COLO668 (cell line): ENCODE results near the gene NDUFA8.

Experiments
- DNase-seq: peaks from one replicate; lab custom pipeline; 2025; ENCODE audit not compliant: unreplicated experiment; lab: John Stamatoyannopoulos, UW

Gene NDUFA8

GRCh38 chr9:122138560-122139268 is 20.9 kb downstream of the NDUFA8 start:
- no peak for DNase-seq

- no peak for DNase-seq
These were observed 24.1 kb downstream of the NDUFA8 start for GRCh38 chr9:122135529-122135859.

DNA sequence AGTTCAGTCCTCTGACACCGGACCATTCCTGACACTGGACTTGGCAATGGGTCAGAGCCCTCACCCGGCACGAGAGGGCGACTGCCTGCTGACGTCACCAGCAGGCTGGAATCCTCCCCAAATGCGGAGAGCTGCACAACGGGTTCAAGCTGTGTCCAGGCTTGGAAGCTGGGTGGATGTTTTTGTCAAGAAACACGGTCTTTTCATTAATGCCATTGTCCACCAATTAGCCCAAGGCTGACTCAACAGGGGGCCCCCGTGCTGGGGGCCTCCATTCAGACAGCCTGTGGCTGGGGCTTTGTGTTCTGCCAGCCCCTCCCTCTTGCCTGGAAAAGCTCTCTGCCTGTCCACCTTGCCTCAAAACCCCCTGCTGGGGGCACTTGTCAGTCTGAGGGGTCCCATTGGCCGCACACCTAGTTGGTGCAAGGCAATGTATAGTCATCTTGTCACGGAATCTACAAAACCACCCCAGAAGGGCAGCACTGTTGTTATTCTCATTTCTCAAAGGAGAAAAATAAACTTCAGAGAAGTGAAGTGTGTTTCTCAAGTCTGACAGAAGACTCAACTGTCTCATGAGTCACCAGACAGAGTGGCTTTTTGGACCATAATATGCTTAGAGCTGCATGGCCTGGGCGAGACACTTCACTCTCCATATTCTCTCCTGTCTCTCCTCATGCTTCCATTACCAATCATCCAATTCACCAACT is 24.6 kb downstream of the NDUFA8 start:
- no peak for DNase-seq

DNA sequence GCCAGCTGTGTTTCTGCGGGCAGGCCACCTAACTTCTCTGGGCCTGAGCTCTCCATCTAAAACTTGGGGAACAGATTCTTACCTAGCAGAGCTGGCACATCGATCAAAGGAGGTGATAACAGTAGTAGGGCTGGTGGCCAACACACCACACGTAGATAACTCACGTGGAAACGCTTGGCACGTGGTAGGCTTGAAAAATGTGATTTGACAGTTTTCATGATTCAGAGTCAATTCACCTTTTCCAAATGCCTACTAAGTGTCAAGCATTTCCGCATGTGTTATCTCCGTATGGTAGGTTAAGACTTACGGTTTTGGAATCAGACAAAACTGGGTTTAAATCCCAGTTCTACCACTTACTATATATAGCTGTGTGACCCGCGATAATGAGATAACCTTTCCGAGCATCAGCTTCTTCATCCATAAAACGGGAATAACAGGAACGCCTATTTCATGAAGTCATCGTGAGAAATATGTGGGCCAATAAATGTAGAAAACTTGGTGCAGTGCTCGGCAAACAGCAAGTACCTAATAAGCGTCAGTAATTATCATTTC is 25.5 kb downstream of the NDUFA8 start:
- no peak for DNase-seq

- DNase-seq: no peak
These were observed 26.2 kb downstream of the NDUFA8 start for GRCh38 chr9:122133263-122133983.

- DNase-seq: no peak
These were observed 27.0 kb downstream of the NDUFA8 start for GRCh38 chr9:122132539-122132938.

DNA sequence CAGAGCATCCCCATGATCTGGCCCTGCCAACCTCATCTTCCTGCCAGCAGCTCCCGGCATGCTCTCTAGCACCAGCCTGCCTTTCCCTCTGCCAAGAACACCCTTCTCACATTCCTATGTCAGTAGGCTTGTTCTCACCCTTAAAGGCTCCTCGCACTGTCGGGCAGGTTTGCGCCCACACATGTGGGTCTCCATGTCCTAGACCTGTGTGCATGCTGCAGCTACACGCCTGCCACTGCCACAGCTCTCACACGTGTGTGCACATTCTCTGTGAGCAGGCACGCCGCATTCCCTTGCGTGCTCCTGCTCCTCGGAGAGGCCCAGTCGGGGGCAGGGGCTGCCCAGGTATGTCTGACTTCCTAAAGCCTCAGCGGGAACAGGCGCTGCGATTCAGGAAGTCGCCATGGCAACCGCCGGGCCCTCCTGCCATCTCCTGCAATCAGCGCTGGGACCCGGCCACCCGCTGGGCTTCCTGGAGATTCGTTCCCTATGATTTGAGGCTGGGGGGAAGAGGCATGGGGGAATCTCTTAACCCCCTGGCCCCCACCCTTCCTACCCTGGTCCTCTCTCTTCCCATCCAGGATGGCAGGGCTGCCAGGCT is 28.1 kb downstream of the NDUFA8 start:
- DNase-seq: no peak

- DNase-seq: no peak
These were observed 28.7 kb downstream of the NDUFA8 start for GRCh38 chr9:122130837-122131236.

- DNase-seq: no peak
These were observed 29.6 kb downstream of the NDUFA8 start for GRCh38 chr9:122129969-122130368.

- DNase-seq: no peak
These were observed 30.6 kb downstream of the NDUFA8 start for GRCh38 chr9:122128969-122129343.

DNA sequence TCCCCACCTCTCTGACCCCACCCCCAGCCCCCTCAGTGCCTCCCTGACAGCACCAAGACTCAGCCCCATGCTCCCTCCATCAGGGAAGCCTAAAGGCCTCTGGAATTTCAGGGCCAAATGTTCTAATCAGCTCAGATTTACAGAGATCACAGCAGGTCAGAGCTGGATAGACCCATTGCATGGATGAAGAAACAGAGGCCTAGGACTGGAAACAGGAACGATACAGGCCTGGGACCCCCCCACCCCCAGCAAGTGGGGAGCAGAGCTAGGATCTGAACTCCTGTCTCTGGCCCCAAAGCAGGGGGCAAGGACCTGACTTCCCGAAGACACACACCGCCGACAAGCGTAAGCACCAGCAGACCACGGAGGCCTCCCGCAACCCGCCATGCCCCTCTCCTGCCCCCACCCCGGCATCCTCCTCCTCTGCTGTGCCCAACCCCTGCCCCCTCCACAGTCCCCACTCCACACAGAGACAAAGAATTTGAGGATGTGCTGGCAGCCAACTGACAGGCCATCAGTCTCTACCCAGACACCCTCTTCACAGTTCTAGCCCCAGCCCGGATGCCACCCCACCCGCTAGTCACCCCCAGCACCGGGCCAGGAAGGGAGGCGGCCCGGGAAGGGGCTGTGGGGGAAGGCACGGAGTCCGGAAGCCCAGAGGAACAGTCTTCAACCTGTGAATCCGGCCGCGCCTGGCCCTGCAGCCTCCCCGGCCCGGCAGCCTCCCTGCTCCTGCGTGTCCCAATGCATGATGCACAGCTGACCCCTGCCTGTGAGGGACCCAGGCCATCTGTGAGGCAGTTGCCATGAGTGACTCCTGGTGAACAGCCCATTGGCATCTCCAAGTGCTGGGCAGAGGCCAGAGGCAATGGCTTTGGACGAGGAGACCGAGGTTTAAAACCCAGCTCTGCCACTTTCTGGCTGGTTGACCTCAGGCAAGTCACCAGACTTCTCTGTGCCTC is 31.3 kb downstream of the NDUFA8 start:
- no peak for DNase-seq

DNA sequence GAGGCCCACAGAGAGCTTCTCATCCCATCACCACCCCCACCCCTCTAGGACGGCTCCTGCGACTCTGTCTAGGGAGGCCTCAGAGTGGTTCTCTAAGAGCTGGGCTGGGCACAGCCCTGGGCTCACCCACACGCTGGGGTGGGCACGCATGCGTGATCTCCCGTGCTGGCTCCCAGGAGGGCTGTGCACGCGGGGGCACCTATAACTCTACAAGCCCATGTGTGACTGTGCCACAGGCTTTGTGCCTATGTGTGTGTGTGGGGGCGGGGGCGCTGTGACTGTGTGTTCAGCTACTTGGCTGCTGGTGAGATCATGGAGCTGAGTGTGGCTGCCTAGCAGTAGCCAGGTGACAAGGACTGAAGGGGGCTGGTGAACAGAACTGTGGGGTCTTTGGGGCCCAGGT is 32.2 kb downstream of the NDUFA8 start:
- peak; percentile 9 for DNase-seq

DNA sequence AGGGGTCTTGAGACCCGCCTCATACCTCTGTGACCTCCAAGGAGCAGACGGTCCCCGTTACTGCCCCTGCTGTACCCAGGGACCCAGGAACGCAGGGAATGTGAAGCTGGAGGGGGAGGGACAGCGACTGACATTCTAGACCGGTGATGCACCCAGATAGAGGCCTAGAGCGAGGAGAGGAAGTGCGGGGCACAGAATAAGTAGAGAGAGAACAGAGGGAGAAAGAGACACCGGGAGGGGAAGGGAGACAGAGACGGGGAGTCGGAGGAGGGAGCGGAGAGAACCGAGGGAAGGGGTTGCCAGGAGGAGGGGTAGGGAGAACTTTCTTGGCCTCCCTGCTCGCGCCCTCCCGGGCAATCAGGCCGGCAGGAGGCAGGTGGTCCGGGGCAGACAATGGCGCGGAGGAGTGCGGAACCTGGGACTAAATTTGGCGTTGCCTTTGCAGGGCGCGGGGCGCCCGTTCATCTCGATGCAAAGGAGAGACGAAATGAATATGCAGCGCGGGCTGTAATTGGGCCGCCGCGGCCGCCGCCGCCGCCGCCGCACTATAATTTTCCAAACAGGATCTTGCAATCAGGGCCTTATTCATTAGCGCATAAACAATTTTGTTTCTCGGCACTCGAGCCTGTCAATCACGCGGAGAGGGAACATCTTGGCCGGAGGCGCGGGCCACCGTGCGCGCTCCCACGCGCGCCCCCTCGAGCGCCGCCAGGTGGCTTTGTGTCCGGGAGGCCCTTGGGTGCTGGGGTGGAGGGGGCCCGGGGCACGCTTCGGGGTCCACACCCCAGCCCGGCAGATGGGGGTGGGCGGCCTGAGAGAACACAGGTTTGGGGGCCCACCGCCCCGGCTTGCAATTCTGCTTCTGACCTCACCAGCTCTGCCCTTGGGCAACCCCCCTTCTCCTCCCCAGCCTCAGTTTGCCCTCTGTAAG is 33.0 kb downstream of the NDUFA8 start:
- no peak for DNase-seq

GRCh38 chr9:122125509-122126330 is 33.9 kb downstream of the NDUFA8 start:
- DNase-seq: no peak

GRCh38 chr9:122125158-122125508 is 34.4 kb downstream of the NDUFA8 start:
- peak; percentile 73 for DNase-seq

DNA sequence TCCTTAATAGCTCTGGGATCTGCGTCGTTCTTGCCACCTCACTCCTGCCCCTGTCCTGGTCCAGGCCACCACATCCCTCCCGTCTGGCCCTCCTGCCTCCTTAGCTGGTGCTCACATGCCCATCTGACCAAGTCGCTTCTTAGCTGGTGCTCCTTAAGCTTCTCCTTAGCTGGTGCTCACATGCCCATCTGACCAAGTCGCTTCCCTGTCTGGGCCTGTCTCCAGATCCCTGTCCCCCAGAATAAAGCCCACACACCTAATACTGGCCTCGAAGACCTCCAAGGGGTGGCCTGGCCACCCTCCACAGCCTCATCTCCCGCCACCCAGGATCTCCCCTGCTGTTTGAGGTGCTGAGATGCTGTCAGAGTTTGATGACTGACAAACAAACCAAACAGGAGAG is 35.1 kb downstream of the NDUFA8 start:
- DNase-seq: no peak

DNA sequence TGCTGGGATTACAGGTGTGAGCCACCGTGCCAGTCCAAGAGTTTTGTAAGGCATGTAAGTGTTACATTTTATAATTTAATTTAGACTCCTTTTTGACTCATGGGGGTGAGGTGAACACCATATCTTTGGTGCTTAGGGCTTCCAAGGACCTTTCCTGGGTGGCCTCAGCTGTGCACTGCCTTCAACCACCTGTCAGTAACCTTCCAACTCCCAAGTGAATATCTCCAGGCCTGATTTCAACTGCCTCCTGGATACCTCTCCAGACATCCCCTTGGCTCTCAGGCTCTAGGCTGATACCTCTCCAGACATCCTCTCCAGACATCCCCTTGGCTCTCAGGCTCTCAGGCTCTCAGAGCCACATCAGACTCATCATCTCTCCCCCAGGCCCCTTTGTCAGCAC is 35.5 kb downstream of the NDUFA8 start:
- no peak for DNase-seq

DNA sequence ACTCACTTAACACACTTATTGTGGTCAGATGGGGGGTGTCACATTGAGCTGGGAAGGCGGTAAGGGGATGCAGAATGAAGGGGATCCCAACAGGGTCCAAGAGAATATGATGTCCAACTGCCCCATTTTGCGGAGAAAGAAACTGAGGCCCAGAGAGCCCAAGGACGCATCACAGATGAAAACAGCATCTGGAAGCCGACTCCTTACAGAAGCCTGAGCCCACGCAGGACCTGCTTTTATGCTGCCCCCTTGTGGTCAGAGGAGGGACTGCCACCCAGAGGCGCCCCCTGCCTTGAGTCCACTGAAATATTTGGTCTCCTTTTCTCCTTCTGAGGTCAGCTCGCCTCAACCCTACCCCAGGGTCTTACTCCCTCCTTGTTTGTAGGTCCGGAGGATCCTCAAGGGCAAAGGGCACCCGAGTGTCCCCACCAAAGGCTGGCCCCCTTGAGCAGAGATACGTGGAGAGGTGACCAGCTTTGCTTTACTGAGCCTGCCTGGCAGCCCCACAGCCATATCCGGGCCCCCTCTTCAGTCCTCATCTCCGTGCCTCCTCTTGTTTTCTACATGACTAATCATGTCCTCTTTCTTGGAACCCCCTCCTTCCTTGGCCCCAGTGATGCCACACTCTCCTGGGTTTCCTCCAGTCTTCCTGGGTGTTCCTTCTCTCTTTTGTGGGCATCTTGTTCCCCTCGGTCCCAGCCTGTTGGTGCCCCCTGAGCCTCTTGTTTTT is 36.5 kb downstream of the NDUFA8 start:
- peak; percentile 58 for DNase-seq
